Caco-2 (cell line): ENCODE results near the gene INO80C. TPM values are rescaled to one million over a fixed set of nuclear protein-coding genes. Genes with fewer than 3 reads are reported as not detected.

ENCODE experiments used
- BruUV-seq: library from RNA; stranded (reverse); fragments of 400-500 nt; replicated peaks from 2 replicates; lab custom pipeline; 2021; lab: Mats Ljungman, UMichigan
- CTCF ChIA-PET: fragments of 300-600 bp; sonication (Branson Sonifier 250); formaldehyde crosslinking; loops from one replicate; lab custom pipeline; 2022; ENCODE audit warnings: antibody characterized with exemption; lab: Charles Lee
- POLR2A ChIA-PET: fragments of 300-600 bp; sonication (Branson Sonifier 250); formaldehyde crosslinking; loops from one replicate; lab custom pipeline; 2022; ENCODE audit warnings: antibody characterized with exemption; lab: Charles Lee
- DNase-seq, 2 experiments: peaks; one replicate each; pipeline versions ENCODE4 v3.0.0 to v3.0.0-alpha.2; 2020 to 2022
- H3K27me3 ChIP-seq: replicated peaks from 2 replicates; pipeline ENCODE4 v1.6.0; 2011; ENCODE audit warnings: low read length; ENCODE audit not compliant: control insufficient read depth, insufficient read depth
- H3K36me3 ChIP-seq: 2 replicates; pipeline ENCODE4 v1.5.1; 2011; ENCODE audit warnings: low read length; ENCODE audit not compliant: control insufficient read depth, insufficient read depth
- H3K4me1 ChIP-seq: fragments of 250-450 bp; sonication (Bioruptor Pico); 2 replicates; pipeline ENCODE4 v1.5.1; 2020; ENCODE audit warnings: mild to moderate bottlenecking
- H3K4me3 ChIP-seq: 2 replicates; pipeline ENCODE4 v1.5.1; 2011; ENCODE audit warnings: low read depth, mild to moderate bottlenecking, control low read depth, low read length
- H3K9me3 ChIP-seq: fragments of 250-450 bp; sonication (Bioruptor Pico); 2 replicates; pipeline ENCODE4 v1.5.1; 2020; ENCODE audit warnings: mild to moderate bottlenecking, moderate library complexity
- H3K27ac Mint-ChIP-seq: one replicate; pipeline ENCODE4 v1.8.0; 2022; ENCODE audit warnings: mixed read lengths; ENCODE audit not compliant: unreplicated experiment
- H3K27me3 Mint-ChIP-seq: one replicate; pipeline ENCODE4 v1.8.0; 2022; ENCODE audit warnings: mixed read lengths; ENCODE audit not compliant: insufficient read depth, unreplicated experiment
- H3K36me3 Mint-ChIP-seq: one replicate; pipeline ENCODE4 v1.8.0; 2022; ENCODE audit warnings: mild to moderate bottlenecking, mixed read lengths; ENCODE audit not compliant: insufficient read depth, unreplicated experiment
- H3K4me1 Mint-ChIP-seq: one replicate; pipeline ENCODE4 v1.8.0; 2022; ENCODE audit warnings: low read depth, mixed read lengths; ENCODE audit not compliant: unreplicated experiment
- H3K4me3 Mint-ChIP-seq: one replicate; pipeline ENCODE4 v1.8.0; 2022; ENCODE audit warnings: mild to moderate bottlenecking, moderate library complexity, mixed read lengths; ENCODE audit not compliant: unreplicated experiment
- H3K9me3 Mint-ChIP-seq: one replicate; pipeline ENCODE4 v1.8.0; 2022; ENCODE audit warnings: mixed read lengths; ENCODE audit not compliant: unreplicated experiment
- intact Hi-C: fragments of 100-400 bp; cut with micrococcal nuclease; formaldehyde crosslinking; loops from one replicate; pipeline ENCODE4 v1.10.0; 2022; ENCODE audit not compliant: unreplicated experiment
- total RNA-seq: library from RNA; stranded (reverse); gene quantifications from 2 replicates; pipeline ENCODE4 v1.2.3, GENCODE V29; 2022
- TF ChIP-seq, protein P1 (sequence below), 2 experiments: fragments of 200-600 bp in 1 of 2; IDR thresholded peaks; 1 replicate in 1 of 2; 2 replicates in 1 of 2; pipeline versions ENCODE4 v1.5.1 to v1.8.0; 2011 to 2022; ENCODE audit warnings: antibody characterized with exemption in 1 of 2, control low read depth in 1 of 2, inconsistent platforms in 1 of 2, low read depth in 1 of 2, low read length in 1 of 2, mild to moderate bottlenecking in 1 of 2, moderate library complexity in 1 of 2; ENCODE audit not compliant: insufficient read depth in 1 of 2, severe bottlenecking in 1 of 2, unreplicated experiment in 1 of 2

INO80C gene
- total RNA-seq, 1 experiment from 2014 or later, result 26.6 TPM

DNA sequence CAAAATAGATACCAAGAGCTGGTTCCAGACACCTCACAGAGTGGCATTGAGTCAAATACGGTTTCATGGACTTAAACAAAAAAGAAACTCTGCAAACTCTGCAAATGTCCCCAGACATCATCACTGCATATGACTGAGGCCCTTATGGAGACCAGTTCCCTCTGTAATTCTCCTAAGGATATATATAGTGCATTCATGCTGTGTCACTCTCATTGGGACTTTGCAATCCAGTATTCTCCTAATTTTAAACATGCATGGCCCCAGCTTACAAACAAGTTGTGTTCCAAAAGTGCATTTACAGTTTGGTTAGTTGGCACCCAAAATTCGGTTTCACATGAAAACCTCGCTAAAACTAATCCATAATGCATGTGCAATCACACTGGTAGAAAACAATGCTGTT is 18.6 kb upstream of the INO80C start:
- TF ChIP-seq, protein P1, sequence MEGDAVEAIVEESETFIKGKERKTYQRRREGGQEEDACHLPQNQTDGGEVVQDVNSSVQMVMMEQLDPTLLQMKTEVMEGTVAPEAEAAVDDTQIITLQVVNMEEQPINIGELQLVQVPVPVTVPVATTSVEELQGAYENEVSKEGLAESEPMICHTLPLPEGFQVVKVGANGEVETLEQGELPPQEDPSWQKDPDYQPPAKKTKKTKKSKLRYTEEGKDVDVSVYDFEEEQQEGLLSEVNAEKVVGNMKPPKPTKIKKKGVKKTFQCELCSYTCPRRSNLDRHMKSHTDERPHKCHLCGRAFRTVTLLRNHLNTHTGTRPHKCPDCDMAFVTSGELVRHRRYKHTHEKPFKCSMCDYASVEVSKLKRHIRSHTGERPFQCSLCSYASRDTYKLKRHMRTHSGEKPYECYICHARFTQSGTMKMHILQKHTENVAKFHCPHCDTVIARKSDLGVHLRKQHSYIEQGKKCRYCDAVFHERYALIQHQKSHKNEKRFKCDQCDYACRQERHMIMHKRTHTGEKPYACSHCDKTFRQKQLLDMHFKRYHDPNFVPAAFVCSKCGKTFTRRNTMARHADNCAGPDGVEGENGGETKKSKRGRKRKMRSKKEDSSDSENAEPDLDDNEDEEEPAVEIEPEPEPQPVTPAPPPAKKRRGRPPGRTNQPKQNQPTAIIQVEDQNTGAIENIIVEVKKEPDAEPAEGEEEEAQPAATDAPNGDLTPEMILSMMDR (IDR thresholded peaks at IDR 0.05; ENCODE audit: insufficient read depth in 1 of 2, low read depth in 1 of 2, low read length in 1 of 2, severe bottlenecking in 1 of 2, unreplicated experiment in 1 of 2), result no peak
- intact Hi-C loops, result no loop called here
- Mint-ChIP-seq H3K36me3 (no peaks in the 10 kb centered on the region), H3K27me3 (no peaks in the 10 kb centered on the region), H3K4me1 (no peaks in the 10 kb centered on the region), H3K27ac (no peak overlapping the region), H3K4me3 (no peak overlapping the region), H3K9me3 (no peaks in the 10 kb centered on the region)
- H3K4me3 ChIP-seq, result no peak overlapping the region
- H3K27me3 ChIP-seq, result no peaks in the 10 kb centered on the region
- H3K9me3 ChIP-seq, result no peaks in the 10 kb centered on the region
- H3K4me1 ChIP-seq, result no peaks in the 10 kb centered on the region
- no peak for DNase-seq
- no TSS peak for BruUV-seq
- ChIA-PET POLR2A (no interaction called here), CTCF (no interaction called here)
- H3K36me3 ChIP-seq, result no peaks in the 10 kb centered on the region

GRCh38 chr18:35515460-35516130 is 17.8 kb upstream of the INO80C start:
- Mint-ChIP-seq H3K36me3 (no peaks in the 10 kb centered on the region), H3K9me3 (no peaks in the 10 kb centered on the region), H3K4me1 (no peaks in the 10 kb centered on the region), H3K27me3 (no peaks in the 10 kb centered on the region), H3K4me3 (no peak overlapping the region), H3K27ac (no peak overlapping the region)
- Histone ChIP-seq H3K4me3 (no peak overlapping the region), H3K36me3 (no peaks in the 10 kb centered on the region), H3K27me3 (no peaks in the 10 kb centered on the region), H3K4me1 (no peaks in the 10 kb centered on the region), H3K9me3 (no peaks in the 10 kb centered on the region)
- ChIA-PET POLR2A (no interaction called here), CTCF (no interaction called here)
- BruUV-seq, result no TSS peak
- intact Hi-C loops, result no loop called here
- TF ChIP-seq, protein P1 (IDR thresholded peaks at IDR 0.05; ENCODE audit: insufficient read depth in 1 of 2, low read depth in 1 of 2, low read length in 1 of 2, severe bottlenecking in 1 of 2, unreplicated experiment in 1 of 2), result no peak
- no peak for DNase-seq

GRCh38 chr18:35514752-35515459 is 17.1 kb upstream of the INO80C start:
- no peak overlapping the region for H3K27ac Mint-ChIP-seq
- TF ChIP-seq, protein P1 (IDR thresholded peaks at IDR 0.05; ENCODE audit: insufficient read depth in 1 of 2, low read depth in 1 of 2, low read length in 1 of 2, severe bottlenecking in 1 of 2, unreplicated experiment in 1 of 2), result no peak
- Histone ChIP-seq H3K27me3 (no peaks in the 10 kb centered on the region), H3K9me3 (no peaks in the 10 kb centered on the region), H3K4me1 (no peaks in the 10 kb centered on the region), H3K36me3 (no peaks in the 10 kb centered on the region), H3K4me3 (no peak overlapping the region)
- no peak for DNase-seq
- ChIA-PET POLR2A (no interaction called here), CTCF (no interaction called here)
- no TSS peak for BruUV-seq
- no peaks in the 10 kb centered on the region for H3K9me3 Mint-ChIP-seq
- H3K4me3 Mint-ChIP-seq, result no peak overlapping the region
- intact Hi-C loops, result no loop called here
- H3K4me1 Mint-ChIP-seq, result no peaks in the 10 kb centered on the region
- no peaks in the 10 kb centered on the region for H3K36me3 Mint-ChIP-seq
- no peaks in the 10 kb centered on the region for H3K27me3 Mint-ChIP-seq
